ENCODE data around the gene RNF222. TPM values are rescaled to one million over a fixed set of nuclear protein-coding genes. Genes with fewer than 3 reads are reported as not detected.

RNF222 gene
- total and polyA plus RNA-seq, 10 of the 15 experiments (the other 5 are each of a cell fraction or from before 2014, with no cell fraction given): not detected

DNA sequence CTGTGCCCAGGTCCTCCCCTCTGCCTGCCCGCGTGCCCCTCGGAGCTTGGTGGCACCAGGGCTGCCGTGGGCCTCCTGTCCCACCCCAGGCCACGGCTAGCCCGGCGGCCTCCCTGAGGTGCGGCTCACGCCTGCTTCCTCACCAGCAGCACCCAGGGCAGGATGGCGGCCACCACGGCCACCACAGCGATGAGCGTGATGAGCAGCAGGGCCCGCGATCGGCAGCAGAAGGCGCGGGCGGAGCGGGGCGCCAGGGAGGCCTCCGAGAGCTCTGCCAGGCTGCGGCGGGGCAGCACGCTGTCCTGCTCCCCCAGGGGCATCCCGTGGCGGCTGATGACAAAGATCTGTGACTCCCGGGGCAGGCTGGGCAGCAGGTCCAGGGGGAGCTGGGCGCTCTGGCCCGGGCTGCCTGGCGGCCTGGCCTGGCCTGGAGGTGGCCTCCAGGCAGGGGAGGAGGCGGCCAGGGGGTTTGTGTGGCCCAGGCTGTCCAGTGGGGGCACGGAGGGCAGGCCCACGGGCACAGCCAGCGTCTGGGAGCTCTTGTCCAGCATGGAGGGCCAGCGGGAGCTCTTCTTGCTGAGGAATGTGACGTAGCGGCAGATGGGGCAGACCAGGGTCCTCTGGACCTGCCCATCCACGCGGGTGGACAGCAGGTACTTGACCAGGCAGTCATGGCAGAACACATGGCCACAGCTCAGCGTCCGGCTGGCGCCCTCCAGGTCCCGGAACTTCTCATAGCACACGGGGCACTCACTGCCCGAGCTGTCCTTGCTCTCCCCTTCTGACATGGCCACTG, 4.8 kb downstream of the RNF222 start:
- Histone ChIP-seq H3K4me1 (ENCODE audit: control insufficient read depth, insufficient read depth, low read length) (no peaks in the 10 kb centered on the region), H3K27me3 (replicated peaks in 1 of 2; ENCODE audit: control insufficient read depth in 2 of 2, insufficient read depth in 2 of 2, low read length in 1 of 2) (peaks cover 0 to under 1% of the 10 kb centered on the region in 2 experiments; a peak in 1 of 4 replicates), H3K4me3 (no peak overlapping the region), H3K9ac (ENCODE audit: control insufficient read depth, insufficient read depth, low read length) (no peak overlapping the region), H3K9me3 (replicated peaks; ENCODE audit: control insufficient read depth, insufficient read depth, low read length) (no peaks in the 10 kb centered on the region), H3K4me2 (ENCODE audit: control insufficient read depth, insufficient read depth) (no peak overlapping the region), H2AFZ (ENCODE audit: control insufficient read depth, low read depth, low read length) (no peak overlapping the region), H4K20me1 (ENCODE audit: control insufficient read depth, insufficient read depth) (no peaks in the 10 kb centered on the region), H3K27ac (ENCODE audit: control insufficient read depth, insufficient read depth) (no peak overlapping the region), H3K36me3 (ENCODE audit: control insufficient read depth in 2 of 2, insufficient read depth in 2 of 2, low read length in 1 of 2) (no peaks in the 10 kb centered on the region), H3K79me2 (ENCODE audit: control insufficient read depth, insufficient read depth, low read length) (no peaks in the 10 kb centered on the region)
- ChIA-PET SMC1A (ENCODE audit: uncharacterized antibody, unreplicated experiment) (no interaction called here), RAD21 (ENCODE audit: unreplicated experiment) (no interaction called here), CTCF (no interaction called here), POLR2A (no interaction called here)
- DNase-seq (ENCODE audit: low read depth, low spot score) (no peak), ATAC-seq (no peak), FAIRE-seq (no peak)
- TF ChIP-seq ZNF274 (IDR thresholded peaks at IDR 0.05; ENCODE audit: insufficient read depth, insufficient read length) (no peak), SMARCA5 (IDR thresholded peaks at IDR 0.05) (no peak), POLR2AphosphoS2 (IDR thresholded peaks at IDR 0.05; ENCODE audit: low read depth, low read length) (no peak), BMI1 (IDR thresholded peaks at IDR 0.05; ENCODE audit: borderline replicate concordance) (no peak), HCFC1 (IDR thresholded peaks at IDR 0.05; ENCODE audit: low read length) (no peak), CBX5 (IDR thresholded peaks at IDR 0.05; ENCODE audit: low read depth) (no peak), SP1 (IDR thresholded peaks at IDR 0.05; ENCODE audit: low read depth, low read length) (no peak), ZNF622 (IDR thresholded peaks at IDR 0.05) (no peak)
- TF ChIP-seq, protein P1, sequence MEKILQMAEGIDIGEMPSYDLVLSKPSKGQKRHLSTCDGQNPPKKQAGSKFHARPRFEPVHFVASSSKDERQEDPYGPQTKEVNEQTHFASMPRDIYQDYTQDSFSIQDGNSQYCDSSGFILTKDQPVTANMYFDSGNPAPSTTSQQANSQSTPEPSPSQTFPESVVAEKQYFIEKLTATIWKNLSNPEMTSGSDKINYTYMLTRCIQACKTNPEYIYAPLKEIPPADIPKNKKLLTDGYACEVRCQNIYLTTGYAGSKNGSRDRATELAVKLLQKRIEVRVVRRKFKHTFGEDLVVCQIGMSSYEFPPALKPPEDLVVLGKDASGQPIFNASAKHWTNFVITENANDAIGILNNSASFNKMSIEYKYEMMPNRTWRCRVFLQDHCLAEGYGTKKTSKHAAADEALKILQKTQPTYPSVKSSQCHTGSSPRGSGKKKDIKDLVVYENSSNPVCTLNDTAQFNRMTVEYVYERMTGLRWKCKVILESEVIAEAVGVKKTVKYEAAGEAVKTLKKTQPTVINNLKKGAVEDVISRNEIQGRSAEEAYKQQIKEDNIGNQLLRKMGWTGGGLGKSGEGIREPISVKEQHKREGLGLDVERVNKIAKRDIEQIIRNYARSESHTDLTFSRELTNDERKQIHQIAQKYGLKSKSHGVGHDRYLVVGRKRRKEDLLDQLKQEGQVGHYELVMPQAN (conservative IDR thresholded peaks at IDR 0.05): no peak
- TF ChIP-seq, protein P2, sequence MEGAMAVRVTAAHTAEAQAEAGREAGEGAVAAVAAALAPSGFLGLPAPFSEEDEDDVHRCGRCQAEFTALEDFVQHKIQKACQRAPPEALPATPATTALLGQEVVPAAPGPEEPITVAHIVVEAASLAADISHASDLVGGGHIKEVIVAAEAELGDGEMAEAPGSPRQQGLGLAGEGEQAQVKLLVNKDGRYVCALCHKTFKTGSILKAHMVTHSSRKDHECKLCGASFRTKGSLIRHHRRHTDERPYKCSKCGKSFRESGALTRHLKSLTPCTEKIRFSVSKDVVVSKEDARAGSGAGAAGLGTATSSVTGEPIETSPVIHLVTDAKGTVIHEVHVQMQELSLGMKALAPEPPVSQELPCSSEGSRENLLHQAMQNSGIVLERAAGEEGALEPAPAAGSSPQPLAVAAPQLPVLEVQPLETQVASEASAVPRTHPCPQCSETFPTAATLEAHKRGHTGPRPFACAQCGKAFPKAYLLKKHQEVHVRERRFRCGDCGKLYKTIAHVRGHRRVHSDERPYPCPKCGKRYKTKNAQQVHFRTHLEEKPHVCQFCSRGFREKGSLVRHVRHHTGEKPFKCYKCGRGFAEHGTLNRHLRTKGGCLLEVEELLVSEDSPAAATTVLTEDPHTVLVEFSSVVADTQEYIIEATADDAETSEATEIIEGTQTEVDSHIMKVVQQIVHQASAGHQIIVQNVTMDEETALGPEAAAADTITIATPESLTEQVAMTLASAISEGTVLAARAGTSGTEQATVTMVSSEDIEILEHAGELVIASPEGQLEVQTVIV (IDR thresholded peaks at IDR 0.05; ENCODE audit: borderline replicate concordance, partially characterized antibody): no peak
- TF ChIP-seq, protein P3, sequence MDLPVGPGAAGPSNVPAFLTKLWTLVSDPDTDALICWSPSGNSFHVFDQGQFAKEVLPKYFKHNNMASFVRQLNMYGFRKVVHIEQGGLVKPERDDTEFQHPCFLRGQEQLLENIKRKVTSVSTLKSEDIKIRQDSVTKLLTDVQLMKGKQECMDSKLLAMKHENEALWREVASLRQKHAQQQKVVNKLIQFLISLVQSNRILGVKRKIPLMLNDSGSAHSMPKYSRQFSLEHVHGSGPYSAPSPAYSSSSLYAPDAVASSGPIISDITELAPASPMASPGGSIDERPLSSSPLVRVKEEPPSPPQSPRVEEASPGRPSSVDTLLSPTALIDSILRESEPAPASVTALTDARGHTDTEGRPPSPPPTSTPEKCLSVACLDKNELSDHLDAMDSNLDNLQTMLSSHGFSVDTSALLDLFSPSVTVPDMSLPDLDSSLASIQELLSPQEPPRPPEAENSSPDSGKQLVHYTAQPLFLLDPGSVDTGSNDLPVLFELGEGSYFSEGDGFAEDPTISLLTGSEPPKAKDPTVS (IDR thresholded peaks at IDR 0.05; ENCODE audit: low read depth, low read length): no peak
- intact Hi-C loops (cut with micrococcal nuclease; ENCODE audit: unreplicated experiment): no loop called here
- BruUV-seq (replicated peaks): no TSS peak
- WGBS (ENCODE audit: insufficient coverage, insufficient replicate concordance, low lambda C conversion rate, missing lambda C conversion rate): 84% methylated on average over 46 of the region's 46 CpGs
- in situ Hi-C loops (cut with MboI): no loop called here
